Measurements from ENCODE around the gene ZNF860.

Gene ZNF860

GRCh38 chr3:31981206-31982181 lies at the start of gene ZNF860, which contains the start of gene OSBPL10:
Gene ZNF860 (plus strand): TSS chr3:31981750. CDS start chr3:31989080, 7,330 bp downstream.
Gene OSBPL10 (minus strand): TSS chr3:31981262. CDS start chr3:31981179, 83 bp downstream.
- DNase-seq (ENCODE audit: low read depth), result no peak

GRCh38 chr3:31932990-31933389 lies 48.6 kb upstream of the ZNF860 start:
- no peak for DNase-seq (ENCODE audit: low read depth)

GRCh38 chr3:31934018-31934417 lies 47.5 kb upstream of the ZNF860 start:
- DNase-seq (ENCODE audit: low read depth), result no peak

DNA sequence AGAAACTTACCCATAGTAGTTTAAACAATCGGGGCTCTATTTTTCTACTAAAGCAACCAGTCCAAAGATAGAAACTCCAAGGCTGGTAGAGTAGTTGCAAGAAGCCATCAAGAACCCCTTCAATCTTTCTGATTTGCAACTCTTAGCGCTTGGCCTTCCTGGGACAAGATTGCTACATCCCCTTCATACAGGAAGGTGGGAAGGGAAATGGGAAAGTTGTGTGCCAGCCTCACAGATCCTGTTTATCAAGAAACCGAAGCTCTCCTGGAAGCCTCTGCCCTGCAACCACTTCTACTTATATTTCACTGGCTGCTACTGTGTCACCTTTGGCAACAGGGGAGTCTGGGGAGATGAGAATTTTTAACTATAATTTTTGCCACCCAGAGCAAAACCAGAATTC lies 46.7 kb upstream of the ZNF860 start:
- no peak for DNase-seq (ENCODE audit: low read depth)

GRCh38 chr3:31936420-31937060 lies 45.0 kb upstream of the ZNF860 start:
- DNase-seq (ENCODE audit: low read depth), result no peak

- no peak for DNase-seq (ENCODE audit: low read depth)
Observed at GRCh38 chr3:31937225-31937624, 44.3 kb upstream of the ZNF860 start.

- no peak for DNase-seq (ENCODE audit: low read depth)
Observed at GRCh38 chr3:31942446-31942845, 39.1 kb upstream of the ZNF860 start.

DNA sequence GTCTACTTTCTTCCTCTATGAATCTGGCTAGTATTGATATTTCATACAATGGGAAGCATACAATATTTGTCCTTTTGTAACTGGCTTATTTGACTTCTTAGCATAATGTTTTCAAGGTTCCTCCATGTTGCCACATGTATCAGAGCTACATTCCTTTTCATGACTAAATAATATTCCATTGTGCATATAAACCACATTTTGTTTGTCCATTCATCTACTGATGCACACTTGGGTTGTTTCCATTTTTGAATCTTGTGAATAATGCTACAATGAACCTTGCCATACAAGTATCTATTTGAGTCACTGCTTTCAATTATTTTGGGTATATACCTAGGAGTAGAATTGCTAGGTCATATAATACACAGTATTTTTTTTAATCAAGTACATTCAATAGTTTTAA lies 38.5 kb upstream of the ZNF860 start:
- no peak for DNase-seq (ENCODE audit: low read depth)

DNA sequence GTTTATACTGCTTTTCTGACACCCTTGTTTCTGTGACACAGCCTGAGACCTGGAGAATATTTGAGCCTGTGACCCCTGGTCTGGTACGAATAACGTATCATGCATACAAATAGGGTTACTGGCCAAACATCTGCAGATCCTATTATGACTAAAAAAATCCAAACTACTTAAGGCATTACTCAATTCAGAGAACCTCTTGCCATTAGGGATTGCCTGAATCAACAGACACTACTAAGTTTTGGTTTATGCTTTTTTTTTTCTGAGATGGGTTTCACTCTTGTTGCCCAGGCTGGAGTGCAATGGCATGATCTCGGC lies 35.9 kb upstream of the ZNF860 start:
- DNase-seq (ENCODE audit: low read depth), result no peak

- no peak for DNase-seq (ENCODE audit: low read depth)
Observed at GRCh38 chr3:31946484-31947081, 35.0 kb upstream of the ZNF860 start.

DNA sequence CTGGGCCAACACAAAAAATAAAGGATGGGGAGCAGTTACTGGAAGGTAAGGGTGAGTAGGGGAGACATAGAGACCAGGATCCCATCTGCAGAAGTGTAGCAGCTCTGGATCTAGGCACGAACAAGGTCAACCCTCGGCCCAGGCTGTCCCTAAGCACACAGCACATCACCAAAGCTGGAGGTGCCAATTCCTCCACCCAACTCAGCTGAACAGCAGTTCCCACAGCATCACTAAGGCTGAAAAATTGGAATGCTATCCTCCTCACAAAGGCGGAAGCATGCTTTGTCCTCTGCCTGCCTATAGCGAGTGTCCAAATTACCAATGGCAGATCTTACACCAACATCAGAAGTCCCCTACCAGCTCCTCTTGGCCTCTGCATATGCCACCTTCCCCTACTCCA lies 34.4 kb upstream of the ZNF860 start:
- no peak for DNase-seq (ENCODE audit: low read depth)

GRCh38 chr3:31947671-31948091 lies 33.9 kb upstream of the ZNF860 start:
- no peak for DNase-seq (ENCODE audit: low read depth)

DNA sequence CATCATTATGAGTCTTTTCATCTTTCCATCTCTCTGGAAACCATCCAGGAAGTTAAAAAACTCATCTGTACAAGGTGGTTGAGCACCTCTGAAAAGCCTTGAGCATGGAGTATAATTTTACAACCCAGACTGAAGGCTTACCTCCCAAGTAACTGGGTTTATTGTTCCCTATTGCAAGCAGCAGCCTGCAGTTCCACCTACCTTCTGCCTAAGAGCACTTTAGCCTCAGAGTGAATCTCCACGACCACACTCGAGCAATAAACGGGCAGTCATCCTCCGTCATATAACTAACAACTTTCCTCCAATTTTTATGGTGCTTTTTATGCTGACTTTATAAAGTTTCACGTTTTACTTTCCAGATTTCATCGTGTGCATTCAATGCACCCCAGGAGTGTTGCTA lies 33.3 kb upstream of the ZNF860 start:
- no peak for DNase-seq (ENCODE audit: low read depth)

- no peak for DNase-seq (ENCODE audit: low read depth)
Observed at GRCh38 chr3:31952205-31952604, 29.3 kb upstream of the ZNF860 start.

DNA sequence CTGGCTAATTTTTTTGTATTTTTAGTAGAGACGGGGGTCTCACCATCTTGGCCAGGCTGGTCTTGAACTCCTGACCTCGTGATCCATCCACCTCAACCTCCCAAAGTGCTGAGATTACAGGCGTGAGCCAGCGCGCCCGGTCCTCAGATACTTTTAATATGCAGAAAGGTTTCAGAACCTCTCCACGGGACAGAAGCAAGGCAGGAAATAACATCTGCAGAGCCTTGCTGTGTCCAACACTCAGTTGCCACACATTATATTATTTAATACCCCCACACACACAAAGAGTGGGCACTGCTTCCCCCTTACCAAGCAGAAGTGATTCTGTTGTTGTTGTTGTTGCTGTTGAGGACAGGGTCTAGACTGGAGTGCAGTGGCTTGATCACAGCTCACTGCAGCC lies 28.5 kb upstream of the ZNF860 start:
- DNase-seq (ENCODE audit: low read depth), result no peak

DNA sequence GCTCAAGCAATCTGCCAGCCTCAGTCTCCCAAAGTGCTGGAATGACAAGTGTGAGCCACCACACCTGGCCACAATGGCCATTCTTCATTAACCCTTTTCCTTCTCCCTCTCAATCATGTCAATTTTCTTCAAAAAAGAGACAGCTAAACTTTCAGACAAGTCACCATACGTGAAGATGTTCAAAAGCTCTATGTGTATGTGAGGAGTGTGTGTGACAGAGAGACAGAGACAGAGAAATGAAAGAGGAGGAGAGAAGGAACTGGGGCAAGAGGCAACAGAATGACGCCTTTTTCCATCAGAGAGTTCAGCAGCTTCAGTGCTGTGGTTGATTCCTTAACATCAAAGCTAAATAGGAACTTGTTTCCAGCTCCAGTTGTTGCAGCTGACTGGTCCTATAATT lies 27.9 kb upstream of the ZNF860 start:
- no peak for DNase-seq (ENCODE audit: low read depth)

DNA sequence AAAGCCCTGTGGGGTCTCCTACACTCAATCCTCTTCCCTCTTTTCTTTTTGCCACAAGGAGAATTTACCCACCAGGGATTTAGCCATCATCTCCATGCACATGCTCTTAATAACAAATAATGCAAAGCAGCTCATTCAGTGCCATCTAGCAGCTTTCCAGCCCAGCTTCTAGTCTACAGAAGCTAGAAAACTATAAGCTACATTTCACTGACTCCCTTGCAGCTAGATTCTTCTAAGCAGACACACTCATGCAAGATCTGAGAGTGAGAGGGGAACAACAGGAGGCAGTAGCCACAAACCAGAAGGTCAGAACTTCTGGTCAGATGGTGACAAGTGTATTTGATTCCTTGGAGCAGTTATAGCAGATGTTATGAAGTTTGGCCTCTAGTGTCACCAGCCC lies 26.0 kb upstream of the ZNF860 start:
- DNase-seq (ENCODE audit: low read depth), result no peak

- DNase-seq (ENCODE audit: low read depth), result no peak
Observed at GRCh38 chr3:31957106-31957505, 24.4 kb upstream of the ZNF860 start.

GRCh38 chr3:31958701-31959152 lies 22.8 kb upstream of the ZNF860 start:
- DNase-seq (ENCODE audit: low read depth), result no peak

DNA sequence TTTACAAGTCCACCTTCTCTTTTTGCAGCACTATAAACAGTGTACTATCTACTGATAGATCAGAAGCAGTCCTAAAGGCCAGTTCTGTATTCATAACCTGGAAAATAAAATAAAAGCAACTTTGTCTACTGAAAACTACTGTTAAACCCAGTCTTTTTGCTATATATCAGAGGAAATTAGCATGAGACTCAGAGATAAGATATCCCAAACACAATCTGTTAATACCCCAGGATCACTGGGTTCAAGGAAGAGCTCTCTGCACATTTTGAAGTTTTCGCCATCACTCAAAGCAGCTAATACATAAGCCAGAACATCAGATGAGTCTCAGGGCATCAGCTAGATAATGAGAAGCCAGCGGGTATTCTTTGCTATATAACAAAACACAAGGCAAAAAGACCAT lies 22.3 kb upstream of the ZNF860 start:
- DNase-seq (ENCODE audit: low read depth), result no peak

DNA sequence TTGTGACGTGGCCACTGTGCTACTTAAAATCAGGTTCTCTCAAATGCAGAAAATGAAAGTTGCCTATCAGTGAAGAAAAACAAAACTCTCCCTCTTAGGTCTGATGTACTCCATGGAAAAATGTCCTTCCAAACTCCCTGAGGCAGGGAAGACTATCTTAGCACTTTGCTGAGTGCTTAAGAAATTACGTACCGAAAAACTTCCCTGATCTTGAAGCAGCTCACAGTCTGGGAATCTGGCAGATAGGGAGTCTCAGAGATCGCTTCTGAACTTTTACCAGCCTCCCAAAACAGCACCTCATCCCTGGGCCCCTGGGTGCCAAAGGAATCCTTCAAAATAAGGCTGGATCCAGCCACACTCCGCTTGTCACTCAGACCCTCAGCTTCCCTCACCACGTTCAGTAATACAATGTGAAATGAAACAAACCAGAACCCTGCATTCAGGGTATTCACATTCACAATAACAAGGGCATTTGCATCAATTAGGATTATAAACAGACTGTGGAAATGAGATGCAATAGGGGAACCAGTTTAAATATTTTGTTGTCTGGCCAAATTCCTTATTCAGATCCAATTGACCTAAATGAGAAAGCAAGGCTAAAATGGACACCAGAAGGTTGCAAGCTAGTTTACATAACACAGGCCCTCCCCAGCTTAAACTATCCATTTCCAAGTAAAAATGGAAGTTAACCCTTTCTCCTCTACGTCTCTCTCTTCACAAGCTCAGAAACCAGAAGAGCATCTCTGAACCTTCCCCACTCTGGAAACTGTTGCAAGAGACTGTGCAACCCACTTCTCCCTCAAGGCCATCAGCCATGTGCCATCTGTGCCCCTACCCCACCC lies 21.4 kb upstream of the ZNF860 start:
- no peak for DNase-seq (ENCODE audit: low read depth)
